Neuronal stem cell (in vitro differentiated cells): ENCODE results near the gene BCL6.

ENCODE experiments used
- DNase-seq: peaks from one replicate; pipeline ENCODE4 v3.0.0-alpha.2; 2013; ENCODE audit warnings: low spot score
- H2AFZ ChIP-seq: one replicate; pipeline ENCODE4 v1.6.1; 2013; ENCODE audit warnings: mild to moderate bottlenecking, low read length, inconsistent platforms
- H2AK5ac ChIP-seq: 2 replicates; pipeline ENCODE4 v1.6.1; 2013; ENCODE audit warnings: low read depth, mild to moderate bottlenecking, inconsistent platforms, low read length, moderate library complexity, mixed read lengths
- H2BK120ac ChIP-seq: 2 replicates; pipeline ENCODE4 v1.6.1; 2013; ENCODE audit warnings: low read depth, mild to moderate bottlenecking, inconsistent platforms, low read length, moderate library complexity, mixed read lengths
- H2BK12ac ChIP-seq: one replicate; pipeline ENCODE4 v1.6.1; 2013; ENCODE audit warnings: low read length, inconsistent platforms
- H2BK15ac ChIP-seq: 2 replicates; pipeline ENCODE4 v1.6.1; 2013; ENCODE audit warnings: mild to moderate bottlenecking, low read length, inconsistent platforms, mixed read lengths
- H2BK5ac ChIP-seq: one replicate; pipeline ENCODE4 v1.6.1; 2013; ENCODE audit warnings: inconsistent platforms, mild to moderate bottlenecking, low read length, moderate library complexity
- H3K14ac ChIP-seq: one replicate; pipeline ENCODE4 v1.6.1; 2013; ENCODE audit warnings: low read length, inconsistent platforms
- H3K18ac ChIP-seq: 2 replicates; pipeline ENCODE4 v1.6.1; 2013; ENCODE audit warnings: low read length, inconsistent platforms
- H3K23ac ChIP-seq: 2 replicates; pipeline ENCODE4 v1.6.1; 2013; ENCODE audit warnings: low read depth, mild to moderate bottlenecking, mixed read lengths, low read length, inconsistent platforms; ENCODE audit not compliant: poor library complexity
- H3K27ac ChIP-seq: replicated peaks from 3 replicates; pipeline ENCODE4 v1.5.1; 2013; ENCODE audit warnings: low read length, inconsistent platforms
- H3K27me3 ChIP-seq, 3 experiments: 2 replicates each; pipeline ENCODE4 v1.6.1; 2013; ENCODE audit warnings: low read length in 3 of 3, mild to moderate bottlenecking in 2 of 3, inconsistent platforms in 1 of 3, low read depth in 1 of 3, mixed read lengths in 1 of 3, moderate library complexity in 1 of 3; ENCODE audit not compliant: control insufficient read depth in 3 of 3, insufficient read depth in 3 of 3
- H3K36me3 ChIP-seq, 2 donors: replicated peaks in 1 of 2; 2 replicates each; pipeline ENCODE4 v1.6.1; 2013; ENCODE audit warnings: low read length in 2 of 2; ENCODE audit not compliant: control insufficient read depth in 2 of 2, insufficient read depth in 2 of 2
- H3K4ac ChIP-seq: 2 replicates; pipeline ENCODE4 v1.6.1; 2013; ENCODE audit warnings: inconsistent platforms, mild to moderate bottlenecking, low read length, moderate library complexity
- H3K4me1 ChIP-seq, 2 donors: 1 replicate in 1 of 2; 2 replicates in 1 of 2; pipeline ENCODE4 v1.6.1; 2013; ENCODE audit warnings: low read length in 2 of 2, low read depth in 1 of 2; ENCODE audit not compliant: control insufficient read depth in 2 of 2, insufficient read depth in 1 of 2
- H3K4me2 ChIP-seq: one replicate; pipeline ENCODE4 v1.6.1; 2013; ENCODE audit warnings: mild to moderate bottlenecking, low read length, inconsistent platforms; ENCODE audit not compliant: insufficient read depth, poor library complexity, severe bottlenecking
- H3K4me3 ChIP-seq, 2 donors: 2 replicates each; pipeline ENCODE4 v1.5.1; 2013; ENCODE audit warnings: low read length in 2 of 2, mild to moderate bottlenecking in 2 of 2, inconsistent platforms in 1 of 2, moderate library complexity in 1 of 2
- H3K79me1 ChIP-seq: one replicate; pipeline ENCODE4 v1.6.1; 2013; ENCODE audit warnings: low read depth, mild to moderate bottlenecking, inconsistent platforms, low read length, moderate library complexity
- H3K9ac ChIP-seq: one replicate; pipeline ENCODE4 v1.6.1; 2013; ENCODE audit warnings: mild to moderate bottlenecking, low read depth, low read length, inconsistent platforms; ENCODE audit not compliant: poor library complexity
- H3K9me3 ChIP-seq, 2 donors: replicated peaks in 1 of 2; 2 replicates each; pipeline versions ENCODE3 to v1.6.1; 2013; ENCODE audit warnings: low read length in 2 of 2, mild to moderate bottlenecking in 2 of 2, inconsistent platforms in 1 of 2, low read depth in 1 of 2, mixed read lengths in 1 of 2, moderate library complexity in 1 of 2; ENCODE audit not compliant: control insufficient read depth in 2 of 2, insufficient read depth in 1 of 2
- H4K8ac ChIP-seq: one replicate; pipeline ENCODE4 v1.6.1; 2013; ENCODE audit warnings: low read depth, mild to moderate bottlenecking, inconsistent platforms, low read length, moderate library complexity
- H4K91ac ChIP-seq: one replicate; pipeline ENCODE4 v1.6.1; 2013; ENCODE audit warnings: low read length, low read depth, mild to moderate bottlenecking, inconsistent platforms; ENCODE audit not compliant: poor library complexity
- WGBS, 2 donors: extraction: QIAGEN DNeasy Blood & Tissue Kit; methylation state at CpG; one replicate each; pipeline ENCODE4 v1.1.7; 2013; ENCODE audit warnings: missing lambda C conversion rate in 2 of 2, mixed read lengths in 1 of 2; ENCODE audit not compliant: insufficient read length in 2 of 2, insufficient replicate concordance in 1 of 2; ENCODE audit errors: extremely low coverage in 2 of 2; 5-methylcytosine and 5-hydroxymethylcytosine counted together

Gene BCL6

DNA sequence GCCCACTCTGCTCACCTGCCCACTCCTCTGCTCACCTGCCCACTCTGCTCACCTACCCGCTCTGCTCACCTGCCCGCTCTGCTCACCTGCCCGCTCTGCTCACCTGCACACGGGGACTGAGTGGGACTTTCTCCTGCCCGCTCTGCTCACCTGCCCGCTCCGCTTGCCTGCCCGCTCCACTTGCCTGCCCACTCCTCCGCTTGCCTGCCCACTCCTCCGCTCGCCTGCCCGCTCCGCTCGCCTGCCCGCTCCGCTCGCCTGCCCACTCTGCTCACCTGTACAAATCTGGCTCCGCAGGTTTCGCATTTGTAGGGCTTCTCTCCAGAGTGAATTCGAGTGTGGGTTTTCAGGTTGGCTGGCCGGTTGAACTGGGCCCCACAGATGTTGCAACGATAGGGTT, 20.0 kb downstream of the BCL6 start:
- Histone ChIP-seq H3K18ac (no peak overlapping the region), H2BK120ac (no peak overlapping the region), H3K27ac (no peak overlapping the region), H4K8ac (no peak overlapping the region), H2BK12ac (no peak overlapping the region), H3K4me3 (no peak overlapping the region), H3K23ac (peak overlapping the region; percentile 33), H3K4ac (no peak overlapping the region), H3K9me3 (no peaks in the 10 kb centered on the region), H3K79me1 (no peaks in the 10 kb centered on the region), H3K9ac (peak overlapping the region; percentile 16), H2AFZ (no peak overlapping the region), H2AK5ac (no peak overlapping the region), H3K14ac (no peak overlapping the region), H2BK15ac (no peak overlapping the region), H3K27me3 (no peaks in the 10 kb centered on the region), H4K91ac (no peak overlapping the region), H2BK5ac (no peak overlapping the region), H3K4me1 (peaks cover 0 to 2% of the 10 kb centered on the region in 2 donors), H3K4me2 (no peak overlapping the region), H3K36me3 (peaks cover 43 to 70% of the 10 kb centered on the region in 2 donors)
- no peak for DNase-seq
- WGBS, 2 donors = no CpG with 5 or more reads among the region's 22 CpGs

DNA sequence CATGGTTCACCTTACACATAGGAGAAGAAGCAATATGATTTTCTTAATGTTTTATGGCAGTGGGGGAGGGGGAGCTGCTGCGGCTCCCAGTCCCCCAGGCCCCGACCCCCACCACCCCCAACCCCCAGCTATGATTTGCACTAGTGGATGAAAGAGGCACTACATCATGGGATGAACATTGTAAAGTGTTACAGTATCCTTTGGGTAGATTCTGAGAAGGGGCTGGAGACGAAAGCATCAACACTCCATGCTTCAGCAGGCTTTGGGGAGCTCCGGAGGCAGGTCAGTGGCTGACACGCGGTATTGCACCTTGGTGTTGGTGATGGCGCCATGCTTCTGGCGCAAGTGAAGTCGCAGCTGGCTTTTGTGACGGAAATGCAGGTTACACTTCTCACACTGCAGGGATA, 23.1 kb downstream of the BCL6 start:
- peaks cover 3 to 7% of the 10 kb centered on the region in 2 donors for H3K4me1 ChIP-seq
- H3K14ac ChIP-seq = no peak overlapping the region
- H3K4ac ChIP-seq = no peak overlapping the region
- H3K27ac ChIP-seq = no peak overlapping the region
- no peaks in the 10 kb centered on the region for H3K27me3 ChIP-seq
- H2BK15ac ChIP-seq = no peak overlapping the region
- no peak overlapping the region for H3K4me3 ChIP-seq
- H2BK12ac ChIP-seq = no peak overlapping the region
- H2AK5ac ChIP-seq = no peak overlapping the region
- DNase-seq = no peak
- H3K9me3 ChIP-seq = no peaks in the 10 kb centered on the region
- H3K36me3 ChIP-seq = peaks cover 26 to 41% of the 10 kb centered on the region in 2 donors
- H3K79me1 ChIP-seq = no peaks in the 10 kb centered on the region
- H2BK120ac ChIP-seq = no peak overlapping the region
- H3K9ac ChIP-seq = no peak overlapping the region
- no peak overlapping the region for H3K18ac ChIP-seq
- H2AFZ ChIP-seq = no peak overlapping the region
- no peak overlapping the region for H2BK5ac ChIP-seq
- peak overlapping the region; percentile 75 for H3K23ac ChIP-seq
- WGBS, 2 donors = no CpG with 5 or more reads among the region's 10 CpGs
- H3K4me2 ChIP-seq = no peak overlapping the region
- no peak overlapping the region for H4K8ac ChIP-seq
- no peak overlapping the region for H4K91ac ChIP-seq

DNA sequence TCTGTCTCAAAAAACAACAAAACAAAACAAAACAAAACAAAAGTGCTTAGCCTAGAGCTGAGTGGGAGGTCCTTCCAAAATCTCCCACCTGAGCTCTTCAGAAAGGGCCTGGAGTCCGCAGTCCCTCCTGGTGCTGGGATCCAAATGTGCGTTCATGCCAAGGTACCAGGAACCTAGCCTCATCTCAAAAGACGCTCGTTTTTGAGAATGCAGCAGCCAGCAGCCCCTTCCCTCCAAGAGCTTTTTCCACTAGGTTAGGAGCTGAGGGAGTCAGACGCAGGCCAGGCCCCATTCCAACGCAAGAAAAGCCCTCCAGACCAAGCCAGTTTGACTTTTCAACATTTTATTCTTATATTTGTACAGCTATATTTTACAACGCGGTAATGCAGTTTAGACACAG, 24.2 kb downstream of the BCL6 start:
- Histone ChIP-seq H3K9ac (no peak overlapping the region), H3K14ac (no peak overlapping the region), H4K91ac (no peak overlapping the region), H3K23ac (no peak overlapping the region), H3K27me3 (no peaks in the 10 kb centered on the region), H3K9me3 (no peaks in the 10 kb centered on the region), H3K4me1 (peaks cover 3 to 7% of the 10 kb centered on the region in 2 donors), H2AFZ (no peak overlapping the region), H4K8ac (no peak overlapping the region), H3K27ac (no peak overlapping the region), H2AK5ac (no peak overlapping the region), H2BK12ac (no peak overlapping the region), H2BK120ac (no peak overlapping the region), H2BK5ac (no peak overlapping the region), H2BK15ac (no peak overlapping the region), H3K79me1 (no peaks in the 10 kb centered on the region), H3K4me3 (no peak overlapping the region), H3K36me3 (peaks cover 19 to 32% of the 10 kb centered on the region in 2 donors), H3K18ac (no peak overlapping the region), H3K4me2 (no peak overlapping the region), H3K4ac (no peak overlapping the region)
- WGBS, 2 donors = no CpG with 5 or more reads among the region's 8 CpGs
- DNase-seq = no peak

DNA sequence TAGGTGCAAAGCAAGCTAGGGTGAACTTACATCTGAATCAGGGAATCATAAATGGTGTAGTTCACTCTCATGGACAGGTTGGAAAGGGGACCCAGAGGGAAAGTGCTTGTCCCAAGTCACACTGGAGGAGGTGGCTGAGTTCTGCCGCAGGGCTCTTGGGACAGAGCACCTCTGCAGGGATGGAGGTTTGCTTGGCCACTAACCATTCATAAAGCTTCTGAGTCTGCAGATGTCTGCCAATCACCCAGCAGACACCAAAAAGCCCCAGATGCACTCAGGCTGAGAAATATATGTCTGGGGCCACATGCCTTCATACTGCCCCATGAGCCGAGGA, 25.0 kb downstream of the BCL6 start:
- Histone ChIP-seq H3K27ac (no peak overlapping the region), H2BK15ac (no peak overlapping the region), H3K36me3 (peaks cover 14 to 24% of the 10 kb centered on the region in 2 donors), H3K79me1 (no peaks in the 10 kb centered on the region), H3K18ac (no peak overlapping the region), H3K4me3 (no peak overlapping the region), H3K9ac (no peak overlapping the region), H3K9me3 (no peaks in the 10 kb centered on the region), H3K27me3 (peaks cover 0 to under 1% (median 0%) of the 10 kb centered on the region in 3 experiments), H2AFZ (no peak overlapping the region), H2BK12ac (no peak overlapping the region), H3K4me1 (peaks cover 3 to 7% of the 10 kb centered on the region in 2 donors), H4K8ac (no peak overlapping the region), H2AK5ac (no peak overlapping the region), H3K4ac (no peak overlapping the region), H2BK120ac (no peak overlapping the region), H2BK5ac (no peak overlapping the region), H3K4me2 (no peak overlapping the region), H3K23ac (no peak overlapping the region), H3K14ac (no peak overlapping the region), H4K91ac (no peak overlapping the region)
- DNase-seq = no peak
- WGBS, 2 donors = no CpG with 5 or more reads among the region's 2 CpGs
